PFSK-1 (cell line): ENCODE data around the gene PPP1R9A.

Experiments used
- REST ChIP-seq, 2 experiments: IDR thresholded peaks; 2 replicates each; pipeline versions ENCODE4 v1.6.1 to v1.8.0; 2011 to 2012; ENCODE audit warnings: low read depth in 2 of 2, low read length in 2 of 2, control low read depth in 1 of 2, inconsistent platforms in 1 of 2, mild to moderate bottlenecking in 1 of 2, moderate library complexity in 1 of 2; ENCODE audit not compliant: insufficient read depth in 1 of 2
- SIN3A ChIP-seq: IDR thresholded peaks from 2 replicates; pipeline ENCODE4 v1.6.1; 2012; ENCODE audit warnings: mild to moderate bottlenecking, low read length, moderate library complexity, borderline replicate concordance; ENCODE audit not compliant: insufficient read depth

DNA sequence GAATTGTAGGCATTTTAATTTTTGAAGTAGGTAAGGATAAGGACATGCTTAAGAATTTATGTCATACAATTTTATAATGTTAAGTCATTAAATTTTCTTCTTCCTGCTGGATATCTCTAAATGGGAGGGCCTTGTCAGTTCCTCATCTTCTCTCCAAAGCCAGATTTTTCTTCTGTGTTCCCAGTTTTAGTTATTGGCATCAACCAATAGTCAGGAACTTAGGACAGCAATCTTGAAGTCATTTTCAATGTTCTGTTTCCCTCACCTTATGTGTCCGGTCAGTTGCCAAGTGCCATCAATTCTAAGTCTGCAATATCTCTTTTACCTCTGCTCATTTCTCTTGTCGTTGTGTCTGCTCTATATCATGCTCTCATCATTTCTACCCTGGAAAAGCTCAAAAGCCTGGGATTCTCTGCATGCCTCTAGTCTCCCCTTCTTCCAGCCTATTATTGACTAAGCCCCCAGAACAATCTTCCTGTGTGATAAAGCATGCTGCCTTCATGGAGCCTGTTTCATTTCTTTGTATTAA, 145.2 kb downstream of the PPP1R9A start:
- TF ChIP-seq SIN3A (no peak), REST (IDR thresholded peaks at IDR 0.05; ENCODE audit: insufficient read depth in 1 of 2, low read depth in 2 of 2, low read length in 2 of 2) (no peak)
